Transverse colon (tissue), 4 donors: ENCODE results near the gene FCER2. TPM values are rescaled to one million over a fixed set of nuclear protein-coding genes. Genes with fewer than 3 reads are reported as not detected.

Experiments used
- DNase-seq: peaks from one replicate; pipeline ENCODE4 v3.0.0-alpha.2; 2019
- H3K27ac ChIP-seq, 4 donors: fragments of 200-600 bp; sonication (generic); 2 replicates each; pipeline ENCODE4 v1.5.1; 2016 to 2018; ENCODE audit warnings: inconsistent platforms in 4 of 4
- H3K27me3 ChIP-seq: fragments of 200-600 bp; sonication (generic); 2 replicates; pipeline ENCODE4 v1.5.1; 2017; ENCODE audit warnings: inconsistent platforms
- H3K36me3 ChIP-seq, 4 donors: fragments of 200-600 bp; sonication (generic); 2 replicates each; pipeline ENCODE4 v1.5.1; 2017 to 2019; ENCODE audit warnings: inconsistent platforms in 4 of 4
- H3K4me1 ChIP-seq, 4 donors: fragments of 200-600 bp; sonication (generic); 2 replicates each; pipeline ENCODE4 v1.5.1; 2017 to 2020; ENCODE audit warnings: inconsistent platforms in 4 of 4
- H3K4me3 ChIP-seq, 4 donors: fragments of 200-600 bp; sonication (generic); 1 replicate in 1 of 4; 2 replicates in 3 of 4; pipeline versions ENCODE4 v1.5.1 to v1.6.1; 2017 to 2019; ENCODE audit warnings: inconsistent platforms in 4 of 4
- H3K9me3 ChIP-seq, 2 donors: fragments of 200-600 bp; sonication (generic); 2 replicates each; pipeline ENCODE4 v1.5.1; 2017 to 2019; ENCODE audit warnings: inconsistent platforms in 2 of 2
- CTCF ChIP-seq, 5 experiments: fragments of 200-600 bp in 3 of 5; fragments of 450-650 bp in 2 of 5; sonication (generic) in 3 of 5; IDR thresholded peaks; 1 replicate in 2 of 5; 2 replicates in 3 of 5; pipeline ENCODE4 v1.5.1; 2016 to 2017; ENCODE audit warnings: antibody characterized with exemption in 5 of 5, inconsistent platforms in 3 of 5, mild to moderate bottlenecking in 2 of 5, moderate library complexity in 1 of 5
- EP300 ChIP-seq: sonication (generic); formaldehyde crosslinking; IDR thresholded peaks from one replicate; pipeline ENCODE4 v1.6.1; 2017; ENCODE audit warnings: antibody characterized with exemption, low read depth
- POLR2A ChIP-seq: fragments of 450-650 bp; IDR thresholded peaks from one replicate; pipeline ENCODE4 v1.6.1; 2016; ENCODE audit warnings: antibody characterized with exemption, mild to moderate bottlenecking, moderate library complexity
- POLR2AphosphoS5 ChIP-seq, 3 donors: sonication (generic); formaldehyde crosslinking; IDR thresholded peaks; one replicate each; pipeline ENCODE4 v1.6.1; 2016; ENCODE audit warnings: antibody characterized with exemption in 3 of 3
- WGBS, 2 donors: methylation state at CpG; one replicate each; pipeline ENCODE4 v1.1.5; 2018; ENCODE audit warnings: low coverage in 1 of 2; 5-methylcytosine and 5-hydroxymethylcytosine counted together
- in situ Hi-C, 4 donors: fragments of 200-750 bp; cut with MboI; loops; one replicate each; pipeline versions ENCODE4 v1.15.0 to v1.15.1; 2017; ENCODE audit warnings: low sequenced_read_pairs in 3 of 4, low pct_ligation_motif_present in 1 of 4, low pct_unique_long_range_greater_than_20kb in 1 of 4
- intact Hi-C: fragments of 100-400 bp; cut with DNase I; formaldehyde crosslinking; loops from one replicate; pipeline ENCODE4 v1.15.1; 2023; ENCODE audit warnings: low total_unique reads
- total RNA-seq, 4 donors: library from RNA; depleted of rRNA; stranded (reverse); fragments of >200 nt; gene quantifications; one replicate each; pipeline ENCODE4 v1.1.0, GENCODE V29; 2016

The FCER2 gene
- total RNA-seq, 4 donors from 2014 or later = 0.27 to 10.1 (median 4.3) TPM; not detected in 1

DNA sequence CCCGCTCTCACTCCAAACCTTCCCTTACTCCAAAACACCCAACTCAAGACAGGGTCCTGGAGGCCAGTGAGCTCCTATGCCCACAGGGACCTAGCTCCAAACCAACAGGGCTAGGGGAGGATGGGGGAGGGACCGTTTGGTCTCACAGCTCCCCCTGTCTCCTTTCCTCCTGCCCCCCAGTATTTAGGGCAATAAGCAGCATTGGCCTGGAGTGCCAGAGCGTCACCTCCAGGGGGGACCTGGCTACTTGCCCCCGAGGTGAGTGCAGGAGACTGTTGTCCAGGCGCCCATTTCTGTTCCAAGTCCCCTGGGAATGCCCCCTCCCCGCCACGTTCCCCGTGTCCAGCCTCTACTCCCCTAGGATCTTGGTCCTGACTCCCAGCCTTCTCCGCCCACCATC, 32.3 kb downstream of the FCER2 start:
- WGBS, 2 donors = 38 to 100% methylated on average over 1 to 9 of the region's 9 CpGs
- no peak for DNase-seq
- Histone ChIP-seq H3K4me3 (no peak overlapping the region), H3K4me1 (peaks cover 0 to 3% (median 0%) of the 10 kb centered on the region in 4 donors), H3K27me3 (peaks cover 25% of the 10 kb centered on the region), H3K9me3 (no peaks in the 10 kb centered on the region), H3K27ac (no peak overlapping the region), H3K36me3 (no peaks in the 10 kb centered on the region)
- in situ Hi-C loops = loop anchor here in 2 of 4 donors (25.0 kb wide), 2 partner anchors 143 to 307 kb away; no protein-coding TSS in a partner anchor
- intact Hi-C loops = no loop called here
- TF ChIP-seq EP300 = no peak
- no peak for TF ChIP-seq CTCF (IDR thresholded peaks at IDR 0.05)
- TF ChIP-seq POLR2AphosphoS5 (IDR thresholded peaks at IDR 0.05) = no peak
- TF ChIP-seq POLR2A = no peak

- H3K36me3 ChIP-seq = no peaks in the 10 kb centered on the region
- no peak within 1 kb of the TSS for H3K4me3 ChIP-seq
- no peak within 1 kb of the TSS for H3K27ac ChIP-seq
- intact Hi-C loops = no loop called here
- no peak for DNase-seq
- no peak for TF ChIP-seq CTCF (IDR thresholded peaks at IDR 0.05)
- no peak for TF ChIP-seq EP300
- no peak for TF ChIP-seq POLR2A
- TF ChIP-seq POLR2AphosphoS5 (IDR thresholded peaks at IDR 0.05) = no peak
- 79% methylated on average over 7 of the region's 9 CpGs; no CpG with 5 or more reads in 1 of the 2 donors for WGBS, 2 donors
- no peaks in the 10 kb centered on the region for H3K9me3 ChIP-seq
- no peaks in the 10 kb centered on the region for H3K4me1 ChIP-seq
- peaks cover 25% of the 10 kb centered on the region for H3K27me3 ChIP-seq
- in situ Hi-C loops = loop anchor here in 2 of 4 donors (25.0 kb wide), 2 partner anchors 143 to 307 kb away; no protein-coding TSS in a partner anchor
Measured at GRCh38 chr19:7668842-7669241, 33.1 kb downstream of the FCER2 start, which contains the start of gene RETN. TSS of gene RETN (plus strand) at chr19:7669049. CDS start at chr19:7669327, 278 bp downstream.

- no peak overlapping the region for H3K4me3 ChIP-seq
- in situ Hi-C loops = loop anchor here in 2 of 4 donors (25.0 kb wide), 2 partner anchors 147 to 303 kb away; no protein-coding TSS in a partner anchor
- H3K4me1 ChIP-seq = no peaks in the 10 kb centered on the region
- H3K36me3 ChIP-seq = no peaks in the 10 kb centered on the region
- no peak overlapping the region for H3K27ac ChIP-seq
- 40 to 48% methylated on average over 4 of the region's 4 CpGs for WGBS, 2 donors
- intact Hi-C loops = no loop called here
- no peak for DNase-seq
- no peaks in the 10 kb centered on the region for H3K9me3 ChIP-seq
- peaks cover 17% of the 10 kb centered on the region for H3K27me3 ChIP-seq
- TF ChIP-seq EP300 (no peak), POLR2A (no peak), POLR2AphosphoS5 (IDR thresholded peaks at IDR 0.05) (no peak), CTCF (IDR thresholded peaks at IDR 0.05) (no peak)
Measured at GRCh38 chr19:7665076-7665475, 36.9 kb downstream of the FCER2 start.

DNA sequence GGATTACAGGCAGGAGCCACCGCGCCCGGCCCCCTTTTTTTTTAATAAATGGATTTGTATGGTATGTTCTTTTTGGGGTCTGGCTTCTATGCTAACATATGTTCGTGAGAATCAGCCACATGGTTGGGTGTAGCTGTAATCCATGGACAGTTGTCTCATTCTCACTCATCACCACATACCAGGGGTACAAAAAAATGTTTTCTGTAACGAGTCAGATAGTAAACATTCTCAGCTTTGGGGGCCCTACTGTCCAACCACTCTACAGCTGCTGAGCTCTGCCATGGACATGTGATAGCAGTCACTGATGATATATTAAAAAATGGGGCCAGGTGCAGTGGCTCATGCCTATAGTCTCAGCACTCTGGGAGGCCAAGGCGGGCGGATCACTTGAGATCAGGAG, 38.2 kb downstream of the FCER2 start:
- Histone ChIP-seq H3K27me3 (peaks cover 5% of the 10 kb centered on the region), H3K36me3 (no peaks in the 10 kb centered on the region), H3K4me3 (no peak overlapping the region), H3K27ac (no peak overlapping the region), H3K4me1 (no peaks in the 10 kb centered on the region), H3K9me3 (no peaks in the 10 kb centered on the region)
- intact Hi-C loops (no loop called here), in situ Hi-C loops (loop anchor here in 2 of 4 donors (25.0 kb wide), 2 partner anchors 149 to 301 kb away; no protein-coding TSS in a partner anchor)
- DNase-seq = no peak
- 70 to 80% methylated on average over 4 to 7 of the region's 7 CpGs for WGBS, 2 donors
- TF ChIP-seq POLR2AphosphoS5 (IDR thresholded peaks at IDR 0.05) (no peak), POLR2A (no peak), EP300 (no peak)

DNA sequence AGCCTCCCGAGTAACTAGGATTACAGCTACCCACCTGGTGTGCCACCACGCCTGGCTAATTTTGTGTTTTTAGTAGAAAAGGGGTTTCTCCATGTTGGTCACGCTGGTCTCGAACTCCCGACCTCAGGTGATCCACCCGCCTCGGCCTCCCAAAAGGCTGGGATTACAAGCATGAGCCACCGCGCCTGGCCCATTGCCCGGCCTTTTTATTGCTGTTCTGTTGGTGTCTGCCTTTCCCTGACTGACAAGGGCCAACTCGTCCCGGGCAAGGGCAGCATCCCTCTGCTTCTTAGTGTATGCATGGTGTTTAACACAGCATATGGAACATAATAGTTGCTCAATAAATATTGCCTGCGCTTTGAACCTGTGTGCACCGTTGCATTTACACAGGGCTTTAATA, 39.3 kb downstream of the FCER2 start:
- intact Hi-C loops = no loop called here
- Histone ChIP-seq H3K4me1 (no peaks in the 10 kb centered on the region), H3K4me3 (no peak overlapping the region), H3K27ac (no peak overlapping the region), H3K27me3 (peaks cover 3% of the 10 kb centered on the region), H3K36me3 (no peaks in the 10 kb centered on the region), H3K9me3 (no peaks in the 10 kb centered on the region)
- in situ Hi-C loops = loop anchor here in 2 of 4 donors (25.0 kb wide), 2 partner anchors 150 to 300 kb away; no protein-coding TSS in a partner anchor
- no peak for TF ChIP-seq POLR2AphosphoS5 (IDR thresholded peaks at IDR 0.05)
- no peak for TF ChIP-seq EP300
- no peak for TF ChIP-seq CTCF (IDR thresholded peaks at IDR 0.05)
- TF ChIP-seq POLR2A = no peak
- no peak for DNase-seq
- WGBS, 2 donors = 61% methylated on average over 14 of the region's 14 CpGs; no CpG with 5 or more reads in 1 of the 2 donors
